Suprapubic skin (tissue), 4 donors: Measurements from ENCODE around the gene FSTL4.

Source experiments
- CTCF ChIP-seq, 2 donors: fragments of 200-600 bp in 1 of 2; fragments of 450-650 bp in 1 of 2; sonication (generic) in 1 of 2; IDR thresholded peaks; one replicate each; pipeline ENCODE4 v1.5.1; 2016 to 2019; ENCODE audit warnings: antibody characterized with exemption in 2 of 2, mild to moderate bottlenecking in 1 of 2, moderate library complexity in 1 of 2
- POLR2A ChIP-seq, 2 donors: fragments of 450-650 bp; IDR thresholded peaks; one replicate each; pipeline ENCODE4 v1.6.1; 2017; ENCODE audit warnings: antibody characterized with exemption in 2 of 2, mild to moderate bottlenecking in 2 of 2, moderate library complexity in 2 of 2
- POLR2AphosphoS5 ChIP-seq, 3 donors: sonication (generic); formaldehyde crosslinking; IDR thresholded peaks; one replicate each; pipeline ENCODE4 v1.6.1; 2017; ENCODE audit warnings: antibody characterized with exemption in 3 of 3

DNA sequence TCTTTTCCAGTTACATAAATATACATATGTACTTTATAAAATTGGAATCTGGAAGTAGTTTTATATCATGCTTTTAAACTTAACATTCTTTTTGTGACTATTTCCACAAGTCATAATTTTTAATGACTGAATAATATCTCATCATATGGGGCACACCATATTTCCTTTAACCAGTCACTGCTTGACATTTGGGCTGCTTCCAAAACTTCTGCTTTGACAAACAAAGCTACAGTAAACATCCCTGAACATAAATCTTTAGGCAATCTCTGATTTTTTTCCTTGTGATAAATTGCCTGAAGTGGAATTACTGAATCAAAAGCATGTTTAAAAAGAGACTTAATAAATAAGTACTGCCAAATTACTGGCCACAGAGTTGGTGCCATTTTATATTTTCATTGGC, 178.0 kb downstream of the FSTL4 start:
- TF ChIP-seq CTCF (IDR thresholded peaks at IDR 0.05) (no peak), POLR2AphosphoS5 (IDR thresholded peaks at IDR 0.05) (no peak), POLR2A (IDR thresholded peaks at IDR 0.05) (no peak)
